BJ (cell line): ENCODE data around the gene AP3B2. TPM values are rescaled to one million over a fixed set of nuclear protein-coding genes. Genes with fewer than 3 reads are reported as not detected.

Source experiments
- CTCF ChIA-PET: fragments of 350-600 bp; formaldehyde crosslinking; extraction: SDS; loops from one replicate; lab custom pipeline; 2021; ENCODE audit warnings: antibody characterized with exemption, inconsistent platforms; lab: Yijun Ruan, JAX
- POLR2A ChIA-PET: fragments of 300-600 bp; sonication (Branson Sonifier 250); formaldehyde crosslinking; extraction: SDS; loops from one replicate; lab custom pipeline; 2021; ENCODE audit warnings: antibody characterized with exemption; lab: Charles Lee
- DNase-seq: peaks from one replicate; pipeline ENCODE4 v3.0.0-alpha.2; 2011; ENCODE audit warnings: low read depth
- H3K27me3 ChIP-seq: 2 replicates; pipeline ENCODE4 v1.6.0; 2011; ENCODE audit warnings: low read length; ENCODE audit not compliant: control insufficient read depth, insufficient read depth
- H3K36me3 ChIP-seq: 2 replicates; pipeline ENCODE4 v1.5.1; 2011; ENCODE audit warnings: low read length; ENCODE audit not compliant: control insufficient read depth, insufficient read depth
- H3K4me3 ChIP-seq: 2 replicates; pipeline ENCODE4 v1.5.1; 2011; ENCODE audit warnings: low read depth, mild to moderate bottlenecking, control low read depth, low read length
- polyA plus RNA-seq: library from polyadenylated mRNA; depleted of rRNA; stranded (reverse); fragments of >200 nt; gene quantifications from 2 replicates; pipeline ENCODE4 v1.2.3, GENCODE V29; 2011
- TF ChIP-seq, protein P1 (sequence below): IDR thresholded peaks from 2 replicates; pipeline ENCODE4 v1.5.1; 2011; ENCODE audit warnings: low read depth, mild to moderate bottlenecking, control low read depth, inconsistent platforms, low read length, moderate library complexity; ENCODE audit not compliant: insufficient read depth

The AP3B2 gene
- polyA plus RNA-seq, 1 experiment = 0.54 TPM

- no peak for DNase-seq
- POLR2A ChIA-PET = no interaction called here
- Histone ChIP-seq H3K36me3 (no peaks in the 10 kb centered on the region), H3K4me3 (no peak overlapping the region), H3K27me3 (peaks cover 14% of the 10 kb centered on the region)
- TF ChIP-seq, protein P1, sequence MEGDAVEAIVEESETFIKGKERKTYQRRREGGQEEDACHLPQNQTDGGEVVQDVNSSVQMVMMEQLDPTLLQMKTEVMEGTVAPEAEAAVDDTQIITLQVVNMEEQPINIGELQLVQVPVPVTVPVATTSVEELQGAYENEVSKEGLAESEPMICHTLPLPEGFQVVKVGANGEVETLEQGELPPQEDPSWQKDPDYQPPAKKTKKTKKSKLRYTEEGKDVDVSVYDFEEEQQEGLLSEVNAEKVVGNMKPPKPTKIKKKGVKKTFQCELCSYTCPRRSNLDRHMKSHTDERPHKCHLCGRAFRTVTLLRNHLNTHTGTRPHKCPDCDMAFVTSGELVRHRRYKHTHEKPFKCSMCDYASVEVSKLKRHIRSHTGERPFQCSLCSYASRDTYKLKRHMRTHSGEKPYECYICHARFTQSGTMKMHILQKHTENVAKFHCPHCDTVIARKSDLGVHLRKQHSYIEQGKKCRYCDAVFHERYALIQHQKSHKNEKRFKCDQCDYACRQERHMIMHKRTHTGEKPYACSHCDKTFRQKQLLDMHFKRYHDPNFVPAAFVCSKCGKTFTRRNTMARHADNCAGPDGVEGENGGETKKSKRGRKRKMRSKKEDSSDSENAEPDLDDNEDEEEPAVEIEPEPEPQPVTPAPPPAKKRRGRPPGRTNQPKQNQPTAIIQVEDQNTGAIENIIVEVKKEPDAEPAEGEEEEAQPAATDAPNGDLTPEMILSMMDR = no peak
- CTCF ChIA-PET = no interaction called here
Measured at GRCh38 chr15:82650046-82650670, 59.5 kb downstream of the AP3B2 start.

- ChIA-PET POLR2A (no interaction called here), CTCF (no interaction called here)
- TF ChIP-seq, protein P1 = no peak
- Histone ChIP-seq H3K4me3 (no peak overlapping the region), H3K27me3 (peaks cover 14% of the 10 kb centered on the region), H3K36me3 (no peaks in the 10 kb centered on the region)
- no peak for DNase-seq
Measured at GRCh38 chr15:82649226-82649999, 60.3 kb downstream of the AP3B2 start.

- Histone ChIP-seq H3K4me3 (peak overlapping the region; percentile 47), H3K27me3 (peaks cover 17% of the 10 kb centered on the region), H3K36me3 (no peaks in the 10 kb centered on the region)
- ChIA-PET POLR2A (no interaction called here), CTCF (no interaction called here)
- TF ChIP-seq, protein P1 = peak; percentile 20; the same call in 1 of the 2 replicates
- DNase-seq = no peak
Measured at GRCh38 chr15:82648257-82649103, 61.2 kb downstream of the AP3B2 start.

DNA sequence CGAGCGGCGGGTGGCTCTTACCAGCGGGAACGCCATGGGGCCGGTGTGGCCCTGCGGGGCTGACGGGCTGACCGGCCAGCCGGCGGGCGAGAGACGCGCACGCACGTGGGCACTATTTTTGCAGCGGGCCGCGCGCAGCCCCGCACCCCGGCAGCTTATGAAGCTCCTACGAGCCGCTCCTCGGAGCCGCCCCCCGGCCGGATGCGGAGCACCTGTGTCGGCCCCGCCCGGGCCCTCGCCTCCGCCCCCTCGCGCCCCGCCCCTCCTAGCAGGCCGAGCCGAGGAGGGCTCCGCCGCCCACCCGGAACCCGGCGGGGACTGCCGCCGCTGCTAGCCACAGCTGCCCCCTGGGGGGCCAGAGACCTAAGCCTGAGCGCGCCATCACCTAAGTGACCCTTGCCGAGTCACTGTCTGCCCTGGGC, 61.8 kb downstream of the AP3B2 start:
- ChIA-PET POLR2A (no interaction called here), CTCF (no interaction called here)
- TF ChIP-seq, protein P1 = no peak
- Histone ChIP-seq H3K36me3 (no peaks in the 10 kb centered on the region), H3K4me3 (peak overlapping the region; percentile 47), H3K27me3 (peaks cover 17% of the 10 kb centered on the region)
- no peak for DNase-seq
